Occipital lobe (tissue), 2 donors: ENCODE data around the gene FYB1. TPM values are rescaled to one million over a fixed set of nuclear protein-coding genes. Genes with fewer than 3 reads are reported as not detected.
A peak's percentile ranks its signal among the peaks of the same experiment; 100 is the strongest.
"Not testable (repeated sequence)": the region's sequence is repeated elsewhere in the genome, so short reads cannot be mapped to it uniquely, and the experiment has no call there.

ENCODE experiments used
- DNase-seq: peaks from one replicate; lab custom pipeline; 2025; lab: John Stamatoyannopoulos, UW
- total RNA-seq: library from RNA; depleted of rRNA; stranded (reverse); fragments of >200 nt; gene quantifications from one replicate; pipeline ENCODE4 v1.2.3, GENCODE V29; 2014

The FYB1 gene
- total RNA-seq, 1 donor from 2014 or later = 1.4 TPM

GRCh38 chr5:39226100-39226451 lies 6.7 kb upstream of the FYB1 start:
- no peak for DNase-seq

- DNase-seq = no peak
Measured at GRCh38 chr5:39225405-39226099, 6.2 kb upstream of the FYB1 start.

- DNase-seq = no peak
Measured at GRCh38 chr5:39224196-39224761, 4.9 kb upstream of the FYB1 start.

GRCh38 chr5:39223565-39224156 lies 4.3 kb upstream of the FYB1 start:
- no peak for DNase-seq

- DNase-seq = not testable (repeated sequence)
Measured at GRCh38 chr5:39221671-39222070, 2.3 kb upstream of the FYB1 start.

GRCh38 chr5:39220280-39221030 lies 1.1 kb upstream of the FYB1 start:
- DNase-seq = no peak

- no peak for DNase-seq
Measured at GRCh38 chr5:39218482-39219402, 621 bp downstream of the FYB1 start.

- peak; percentile 47 for DNase-seq
Measured at GRCh38 chr5:39217365-39218281, 1.7 kb downstream of the FYB1 start.

GRCh38 chr5:39216631-39217030 lies 2.7 kb downstream of the FYB1 start:
- no peak for DNase-seq

GRCh38 chr5:39215857-39216256 lies 3.5 kb downstream of the FYB1 start:
- no peak for DNase-seq

GRCh38 chr5:39214912-39215709 lies 4.3 kb downstream of the FYB1 start:
- DNase-seq = no peak

- no peak for DNase-seq
Measured at GRCh38 chr5:39213447-39214207, 5.7 kb downstream of the FYB1 start.

- DNase-seq = no peak
Measured at GRCh38 chr5:39211773-39212172, 7.6 kb downstream of the FYB1 start.

GRCh38 chr5:39209924-39210323 lies 9.4 kb downstream of the FYB1 start:
- no peak for DNase-seq

- no peak for DNase-seq
Measured at GRCh38 chr5:39208471-39208870, 10.9 kb downstream of the FYB1 start.

- no peak for DNase-seq
Measured at GRCh38 chr5:39207345-39208045, 11.9 kb downstream of the FYB1 start.

- no peak for DNase-seq
Measured at GRCh38 chr5:39206630-39207321, 12.6 kb downstream of the FYB1 start.
